GM21423 (cell line): ENCODE data around the gene ZNF558.

Experiments used
- ATAC-seq: cut with Tn5 transposase; IDR thresholded peaks from one replicate; pipeline ENCODE4 v1.9.1; 2021; ENCODE audit warnings: mild to moderate bottlenecking, moderate library complexity; ENCODE audit not compliant: unreplicated experiment

ZNF558 gene

DNA sequence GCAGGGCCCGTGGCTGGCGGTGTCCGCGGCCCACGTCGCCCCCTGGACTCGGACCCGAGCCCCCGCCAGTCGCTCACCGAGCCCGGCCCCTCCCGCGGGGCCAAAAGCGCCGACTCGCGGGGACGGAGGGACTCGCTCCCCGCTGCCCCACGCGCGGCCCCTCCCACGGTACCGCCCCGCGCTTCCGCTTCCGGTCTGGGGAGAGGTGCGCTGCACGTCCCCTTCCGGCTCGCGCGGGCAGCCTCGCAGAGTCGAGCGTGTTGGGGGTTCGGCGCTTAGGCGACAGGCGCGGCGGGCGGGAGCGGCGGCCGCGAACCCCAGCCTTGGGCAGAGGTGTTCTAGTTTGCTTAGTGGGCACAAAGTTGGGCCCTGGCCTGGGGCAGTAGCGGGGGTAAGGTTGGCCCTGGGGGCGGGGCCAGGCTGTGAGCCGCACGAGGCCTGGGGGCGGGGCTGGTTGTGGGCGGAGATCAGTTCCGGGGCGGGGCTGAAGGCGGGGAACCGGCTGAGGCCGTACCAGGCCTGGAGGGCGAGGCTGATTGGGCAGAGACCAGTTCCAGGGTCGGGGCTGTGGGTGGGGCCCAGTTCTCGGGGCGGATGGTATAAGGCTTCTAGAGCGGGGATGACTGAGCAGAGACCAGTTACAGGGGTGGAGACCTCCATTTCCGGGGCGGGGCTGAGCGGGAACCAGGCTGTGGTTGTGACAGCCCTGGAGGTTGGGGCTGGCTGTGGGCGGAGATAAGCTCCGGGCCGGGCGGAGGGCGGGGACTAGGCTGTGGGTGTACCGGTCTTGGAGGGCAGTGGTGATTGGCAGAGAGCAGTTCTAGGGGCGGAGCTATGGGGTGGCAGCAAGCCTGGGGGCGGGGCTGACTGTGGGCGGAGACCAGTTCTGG, at the start of gene ZNF558, which contains the start of gene MBD3L1:
Gene ZNF558, minus strand, starts transcription at position 173 of the 890 bp plus-strand sequence. CDS start 9,645 bp downstream, outside the sequence.
Gene MBD3L1, plus strand, starts transcription at position 246 of the 890 bp plus-strand sequence. CDS start 10,302 bp downstream, outside the sequence.
- peak; percentile 83 for ATAC-seq

DNA sequence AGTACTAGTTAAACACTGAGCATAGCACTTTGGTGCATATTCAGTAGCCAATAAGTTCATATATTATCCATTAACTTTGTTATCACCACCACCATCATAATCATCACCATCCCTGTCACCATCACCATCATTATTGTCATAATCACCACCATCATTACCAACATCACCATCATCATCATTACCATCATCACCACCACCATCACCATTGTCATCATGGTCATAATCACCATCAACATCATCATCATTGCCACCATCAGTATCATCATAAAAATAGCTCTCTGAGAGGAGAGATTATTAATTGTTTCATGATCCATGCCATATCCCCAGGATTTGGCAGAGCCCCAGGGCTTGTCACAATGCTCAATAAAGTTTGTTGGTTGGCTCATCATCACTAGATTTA, 49.4 kb upstream of the ZNF558 start:
- no peak for ATAC-seq

DNA sequence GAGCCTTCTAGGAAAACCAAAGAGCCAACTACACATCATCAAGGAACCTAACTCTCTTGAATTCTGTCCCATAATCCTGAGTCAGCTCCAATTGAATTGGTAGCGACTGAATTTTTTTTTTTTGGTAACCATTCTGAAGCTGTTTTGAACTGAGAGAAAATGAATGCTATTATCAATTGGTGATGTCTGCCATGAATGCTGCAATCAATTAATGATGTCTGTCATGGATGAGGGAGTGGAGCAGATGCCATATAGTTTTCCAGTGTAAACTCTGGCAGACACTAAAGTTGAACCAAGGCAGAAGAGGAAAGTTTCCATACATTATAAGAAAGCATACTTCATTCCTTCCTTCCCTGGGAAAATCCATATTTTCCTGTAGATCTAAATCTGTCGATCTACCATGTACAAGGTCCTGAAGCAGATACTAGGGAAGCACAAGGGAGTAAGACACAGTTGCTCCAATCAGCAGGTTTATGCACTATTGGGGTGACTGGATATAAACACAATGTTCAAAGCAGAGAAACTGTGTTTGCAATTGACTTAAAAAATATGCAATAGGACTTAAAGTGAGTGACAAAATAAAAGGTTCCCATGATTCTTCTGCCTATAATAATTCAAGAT, 48.9 kb upstream of the ZNF558 start:
- no peak for ATAC-seq

DNA sequence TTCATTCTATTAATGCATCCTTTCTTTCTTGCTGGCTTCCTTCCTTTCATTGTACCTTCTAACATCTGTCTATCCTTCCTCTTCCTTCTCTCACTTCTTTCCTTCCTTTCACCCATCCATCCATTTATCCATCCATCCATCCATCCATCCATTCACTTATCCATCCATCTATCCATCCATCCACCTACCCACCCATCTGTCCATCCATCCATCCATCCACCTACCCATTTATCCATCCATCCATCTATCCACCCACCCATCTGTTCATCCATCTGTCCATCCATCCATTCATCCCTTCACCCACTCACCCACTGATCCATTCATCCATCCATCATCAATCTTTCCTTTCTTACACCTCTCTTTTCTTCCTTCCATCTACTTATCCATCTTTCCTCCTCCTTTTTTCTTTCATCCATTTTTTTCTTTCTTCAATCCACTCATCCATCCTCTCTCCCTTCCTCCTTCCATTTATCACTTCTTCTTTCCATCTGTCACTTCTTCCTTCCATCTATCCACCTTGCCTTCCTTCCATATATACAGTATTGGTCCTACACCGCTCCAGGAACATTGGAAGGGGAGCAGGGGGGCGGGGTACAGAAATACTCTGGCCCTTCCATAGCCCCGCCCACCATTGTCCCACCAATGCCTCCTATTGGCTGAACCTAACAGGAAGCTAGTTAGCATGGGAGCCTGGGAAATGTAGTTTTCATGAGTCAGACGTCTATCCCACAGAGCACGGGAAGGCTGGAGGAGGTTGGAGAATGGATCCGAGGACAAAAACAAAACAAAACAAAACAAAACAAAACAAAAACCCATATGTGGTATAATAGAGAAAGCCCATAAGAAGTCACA, 46.0 kb upstream of the ZNF558 start:
- no peak for ATAC-seq

DNA sequence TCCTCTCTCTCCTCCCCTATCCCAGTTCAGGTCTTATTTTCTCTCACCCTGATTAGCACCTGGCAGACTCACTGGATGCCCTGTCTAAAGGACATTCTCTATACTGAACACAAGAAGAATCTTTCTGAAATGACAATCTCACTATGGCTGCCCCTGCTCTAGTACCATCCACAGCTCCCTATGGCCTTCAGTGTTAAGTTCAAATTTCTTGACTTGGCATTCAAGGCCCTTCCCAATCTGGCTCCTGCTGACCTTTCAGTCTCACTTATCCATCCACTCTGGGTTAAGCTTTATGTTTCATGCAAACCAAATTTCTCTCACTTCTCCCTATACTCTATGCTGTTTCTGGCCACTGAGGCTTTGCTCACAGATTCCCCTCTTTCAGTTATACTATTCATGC, 34.2 kb upstream of the ZNF558 start:
- ATAC-seq: no peak

DNA sequence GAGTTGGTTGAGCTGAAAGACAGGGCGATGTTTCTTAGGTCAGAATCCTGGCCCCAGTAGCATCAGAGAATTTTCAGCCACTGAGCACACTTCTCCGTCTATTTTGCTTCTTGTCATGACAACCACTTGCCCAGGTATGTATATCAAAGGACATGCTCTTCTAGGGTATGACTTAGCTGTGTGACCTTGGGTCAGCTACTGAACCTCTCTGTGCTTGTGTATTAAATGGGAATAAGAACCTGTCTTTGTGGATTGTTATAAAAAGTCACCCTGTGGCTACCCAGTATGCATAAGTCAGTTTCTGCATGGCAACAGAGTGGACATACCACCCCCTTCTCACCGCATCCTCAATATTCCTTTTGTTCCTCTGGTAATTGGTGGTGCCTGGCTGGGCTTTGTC, 26.2 kb upstream of the ZNF558 start:
- ATAC-seq: no peak

DNA sequence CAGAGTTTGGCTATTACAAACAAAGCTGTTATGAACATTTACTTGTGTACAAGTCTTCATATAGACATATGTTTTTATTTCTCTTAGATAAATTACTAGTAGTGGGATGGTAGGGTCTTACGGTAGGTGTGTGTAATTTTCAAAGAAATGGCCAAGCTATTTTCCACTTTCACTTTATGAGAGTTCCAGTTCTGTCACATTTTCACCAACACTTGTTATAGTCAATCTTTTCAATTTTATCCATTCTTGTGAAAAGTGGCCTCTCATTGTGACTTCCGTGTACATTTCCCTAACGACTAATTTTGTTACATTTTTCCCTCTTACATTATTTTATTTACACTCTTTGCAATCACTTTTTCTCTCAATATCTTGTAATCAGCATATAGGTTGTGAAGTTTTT, 18.4 kb upstream of the ZNF558 start:
- ATAC-seq: no peak

DNA sequence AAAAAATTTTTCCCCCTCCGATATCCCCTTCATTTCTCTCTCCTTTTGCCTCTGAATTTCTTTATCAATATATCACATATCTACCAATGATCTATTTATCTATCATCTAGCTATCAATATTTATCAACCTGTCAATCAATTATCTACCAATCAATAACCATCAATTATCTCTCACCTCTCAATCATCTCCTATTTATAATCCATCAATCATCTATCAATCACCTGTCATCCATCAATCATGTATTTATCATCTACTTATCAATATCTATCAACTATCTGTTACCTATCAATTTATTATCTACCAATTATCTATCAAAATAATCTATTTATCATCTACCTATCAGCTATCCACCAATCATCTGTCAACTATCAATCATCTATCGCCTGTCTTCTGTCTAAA, 17.1 kb upstream of the ZNF558 start:
- ATAC-seq: no peak

DNA sequence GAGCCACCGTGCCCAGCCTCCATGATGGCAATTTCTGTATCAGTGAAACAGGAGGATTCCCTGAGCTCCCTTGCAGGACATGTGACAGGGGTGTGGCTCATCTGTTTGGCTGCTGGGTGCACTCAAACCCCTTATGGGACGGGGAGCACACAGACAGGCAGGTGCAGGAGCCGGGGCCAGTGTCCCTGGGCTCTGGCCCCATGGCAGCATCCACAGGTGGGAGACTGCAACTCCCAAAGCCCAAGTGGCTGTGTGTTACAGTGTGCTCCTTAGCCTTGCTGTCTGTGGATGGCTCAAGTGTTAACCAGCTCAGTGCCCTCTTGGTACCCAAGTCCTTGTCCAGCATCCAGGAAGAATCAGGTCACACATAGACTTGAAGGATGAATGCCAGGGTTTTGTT, 14.7 kb upstream of the ZNF558 start:
- no peak for ATAC-seq

DNA sequence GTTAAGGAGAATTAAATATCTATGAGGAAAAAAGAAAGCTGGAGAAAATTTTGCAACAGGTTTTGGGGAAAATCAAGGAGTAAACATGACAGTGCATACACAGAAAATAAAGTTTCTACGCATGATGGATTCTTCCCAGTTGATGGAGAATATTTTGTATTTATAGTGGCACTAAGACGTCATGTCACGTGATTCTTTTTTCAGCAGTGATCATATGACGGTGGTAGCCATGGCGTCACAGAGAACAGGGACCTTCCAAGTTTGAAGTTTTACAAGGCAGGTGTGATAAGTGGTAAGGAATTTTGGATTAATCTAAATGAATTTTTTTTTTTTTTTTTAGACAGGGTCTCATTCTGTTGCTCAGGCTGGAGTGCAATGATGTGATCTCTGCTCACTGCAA, 8.6 kb upstream of the ZNF558 start:
- no peak for ATAC-seq

DNA sequence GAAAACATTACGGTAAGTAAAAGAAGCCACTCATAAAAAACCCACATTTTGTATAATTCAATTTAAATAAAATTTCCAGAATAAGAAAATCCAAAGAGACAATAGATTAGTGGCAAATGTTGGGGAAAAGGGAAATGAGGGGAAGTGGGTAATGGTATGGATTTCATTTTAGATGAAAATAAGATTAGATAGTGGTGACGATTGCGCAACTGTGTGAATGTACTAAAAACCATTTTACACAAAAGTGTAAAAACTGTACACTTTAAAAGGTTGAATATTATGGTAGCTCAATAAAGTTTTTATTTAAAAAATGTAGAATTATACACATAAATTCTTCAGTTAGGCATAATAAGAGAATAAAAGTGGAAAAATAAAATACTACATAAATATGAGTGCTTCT, 3.8 kb upstream of the ZNF558 start:
- no peak for ATAC-seq

DNA sequence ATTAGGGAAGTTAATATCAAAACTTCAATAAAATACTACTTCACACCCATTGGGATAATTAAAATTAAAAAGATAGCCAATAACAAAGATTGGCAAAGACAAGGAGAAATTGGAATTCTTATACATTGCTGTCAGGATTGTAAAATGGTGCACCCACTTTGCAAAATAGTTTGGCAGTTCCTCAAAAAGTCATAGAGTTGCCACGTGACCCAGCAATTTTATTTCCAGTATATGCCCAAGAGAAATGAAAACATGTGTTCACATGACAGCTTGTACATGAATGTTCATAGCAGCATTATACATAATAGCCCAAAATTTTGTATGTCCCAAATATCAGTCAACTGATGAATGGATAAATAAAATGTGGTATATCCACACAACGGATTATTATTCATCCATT, 3.3 kb upstream of the ZNF558 start:
- ATAC-seq: no peak

DNA sequence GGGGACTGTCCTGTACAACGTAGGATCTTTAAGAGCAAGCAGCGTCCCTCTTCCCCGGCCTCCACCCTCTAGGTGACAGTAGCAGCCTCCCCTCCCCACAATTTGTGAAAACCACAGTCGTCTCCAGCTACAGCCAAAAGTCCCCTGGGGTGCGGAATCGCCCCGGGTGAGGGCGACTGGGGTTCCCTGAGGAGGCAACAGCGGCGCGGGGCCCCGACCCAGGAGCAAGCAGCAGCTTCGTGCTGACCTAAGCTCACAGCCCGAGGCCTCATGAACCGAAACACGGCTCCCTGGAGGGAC, 322 bp downstream of the ZNF558 start:
- no peak for ATAC-seq

DNA sequence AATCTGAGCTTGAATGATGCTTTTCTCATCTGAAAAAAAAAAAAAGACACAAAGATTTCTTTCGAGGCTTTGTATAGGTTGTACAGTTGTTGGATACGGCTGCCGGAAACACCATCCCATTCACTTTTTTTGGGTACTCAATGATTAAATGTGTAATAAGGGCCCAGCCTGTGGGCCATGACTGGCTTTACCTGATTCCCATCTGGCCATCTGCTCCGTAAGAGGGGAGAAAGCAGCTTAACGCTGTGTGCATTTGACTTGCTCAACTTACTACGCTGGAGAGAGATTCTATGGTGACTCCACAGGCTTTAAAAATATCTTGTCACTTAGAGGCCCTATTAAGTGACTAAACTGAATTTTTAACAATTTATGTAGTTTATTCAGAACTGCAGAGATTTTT, 731 bp downstream of the ZNF558 start:
- no peak for ATAC-seq

DNA sequence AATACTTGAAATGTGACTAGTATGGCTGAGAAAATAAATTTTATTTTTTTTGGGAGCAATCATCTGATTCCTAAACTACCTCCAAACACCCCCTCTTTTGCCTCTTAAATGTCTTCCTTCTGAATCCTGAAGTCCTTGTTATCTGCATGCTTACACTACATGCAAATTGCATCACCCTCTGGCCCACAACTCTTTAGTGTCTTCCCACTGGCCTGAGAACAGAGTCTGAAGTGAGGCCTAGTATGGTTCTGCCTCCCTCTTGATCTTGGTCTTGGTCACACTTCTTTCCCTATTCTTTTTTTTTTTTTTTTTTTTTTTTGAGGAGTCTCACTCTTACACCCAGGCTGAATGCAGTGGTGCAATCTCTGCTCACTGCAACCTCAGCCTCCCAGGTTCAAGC, 4.8 kb downstream of the ZNF558 start:
- no peak for ATAC-seq

DNA sequence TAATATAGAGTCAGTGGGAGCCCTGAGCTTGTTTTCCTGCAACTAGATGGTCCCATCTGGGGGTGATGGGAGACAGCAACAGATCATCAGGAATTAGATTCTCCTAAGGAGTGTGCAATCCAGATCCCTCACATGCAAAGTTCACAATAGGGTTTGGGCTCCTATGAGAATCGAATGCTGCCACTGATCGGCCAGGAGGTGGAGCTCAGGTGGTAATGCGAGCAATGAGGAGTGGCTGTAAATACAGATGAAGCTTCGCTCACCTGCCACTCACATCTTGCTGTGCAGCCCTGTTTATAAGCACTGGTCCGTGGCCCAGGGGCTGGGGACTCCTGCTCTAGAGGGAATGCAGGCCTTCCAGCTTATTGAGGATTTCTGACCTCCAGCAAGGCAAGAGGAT, 5.7 kb downstream of the ZNF558 start:
- ATAC-seq: no peak

DNA sequence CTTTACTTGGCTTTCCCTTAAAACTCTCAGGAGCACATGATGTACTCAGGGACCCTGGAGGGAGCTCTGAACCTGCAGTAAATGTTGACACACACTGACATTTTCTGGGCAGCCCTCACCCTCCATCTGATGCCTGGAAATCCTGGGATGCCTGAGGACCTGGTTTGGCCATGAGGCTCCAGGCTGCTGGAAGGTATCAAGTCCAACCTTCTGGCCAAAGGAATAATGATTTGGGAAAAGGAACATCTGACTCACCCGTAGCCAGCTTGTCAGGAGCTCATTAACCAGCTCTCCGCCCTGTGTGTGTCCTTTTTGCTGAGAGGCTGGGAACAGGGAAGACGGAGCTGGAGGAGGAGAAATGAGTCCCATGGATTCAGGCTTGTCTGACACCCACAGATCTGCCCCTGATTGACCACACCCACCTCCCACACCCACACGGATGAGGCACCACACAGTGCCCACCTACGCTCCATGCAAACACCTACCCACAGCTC, 10.3 kb downstream of the ZNF558 start:
- ATAC-seq: no peak

DNA sequence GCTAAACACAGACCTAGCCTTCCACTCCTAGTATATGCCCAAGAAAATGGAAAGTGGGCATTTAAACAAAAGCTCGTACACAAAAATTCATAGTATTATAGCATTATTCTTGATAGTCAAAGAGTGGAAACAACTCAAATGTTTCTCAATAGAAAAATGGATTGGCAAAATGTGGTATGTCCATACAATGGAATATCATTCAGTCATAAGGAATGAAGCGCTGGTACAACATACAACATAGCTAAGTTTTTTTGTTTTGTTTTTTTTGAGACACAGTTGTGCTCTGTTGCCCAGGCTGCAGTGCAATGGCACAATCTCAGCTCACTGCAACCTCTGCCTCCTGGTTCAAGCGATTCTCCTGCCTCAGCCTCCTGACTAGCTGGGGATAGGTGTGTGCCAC, 11.9 kb downstream of the ZNF558 start:
- no peak for ATAC-seq

DNA sequence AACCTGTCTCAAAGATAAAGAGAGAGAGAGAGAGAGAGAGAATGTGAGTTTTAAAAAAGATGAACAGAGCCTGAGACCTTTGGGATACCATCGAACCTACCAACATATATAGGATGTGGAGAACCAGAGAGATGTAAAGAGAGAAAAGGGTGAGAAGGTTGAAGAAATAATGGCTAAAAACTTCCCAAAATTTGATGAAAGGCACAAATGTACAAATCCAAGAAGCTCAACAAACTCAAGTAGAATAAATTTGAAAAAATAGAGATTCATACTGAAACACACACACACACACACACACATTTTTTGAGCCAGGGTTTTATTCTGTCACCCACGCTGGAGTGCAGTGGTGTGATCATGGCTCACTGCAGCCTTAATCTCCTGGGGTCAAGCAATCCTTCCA, 16.3 kb downstream of the ZNF558 start:
- no peak for ATAC-seq

DNA sequence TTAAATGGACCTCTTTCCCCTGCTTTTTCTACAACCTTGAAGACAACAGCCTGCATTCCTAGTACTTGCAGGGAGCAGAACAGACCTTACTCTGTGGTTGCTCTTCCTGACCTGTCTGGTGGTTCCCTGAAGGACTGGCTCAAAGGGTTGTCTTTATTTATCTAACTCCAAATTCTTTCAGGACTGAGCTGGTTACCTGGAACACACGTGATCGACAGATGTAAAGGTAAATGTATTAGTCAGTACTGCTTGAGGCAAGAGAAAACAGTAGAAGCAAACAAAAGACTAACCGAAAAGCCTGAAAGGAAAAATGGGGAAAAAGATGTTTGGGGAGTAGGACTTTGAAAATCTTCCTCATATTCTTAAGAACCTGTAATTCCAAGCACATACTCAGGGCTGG, 17.9 kb downstream of the ZNF558 start:
- no peak for ATAC-seq
